Muscle of arm (tissue), 12 donors: ENCODE measurements around the gene VAMP3. TPM values are rescaled to one million over a fixed set of nuclear protein-coding genes. Genes with fewer than 3 reads are reported as not detected.
A peak's percentile ranks its signal among the peaks of the same experiment; 100 is the strongest.
"Not testable (repeated sequence)": the region's sequence is repeated elsewhere in the genome, so short reads cannot be mapped to it uniquely, and the experiment has no call there.

Source experiments
- DNase-seq: peaks from one replicate; pipeline ENCODE4 v3.0.0-alpha.2; 2013
- polyA plus RNA-seq, 12 donors: library from polyadenylated mRNA; unstranded; fragments of 120-200 nt; gene quantifications; one replicate each; pipeline ENCODE4 v1.2.1, GENCODE V29; 2013; ENCODE audit not compliant: insufficient read length in 12 of 12

The VAMP3 gene
- polyA plus RNA-seq, 12 donors: 67.9 to 93.4 (median 83.2) TPM; not detected in 1

DNA sequence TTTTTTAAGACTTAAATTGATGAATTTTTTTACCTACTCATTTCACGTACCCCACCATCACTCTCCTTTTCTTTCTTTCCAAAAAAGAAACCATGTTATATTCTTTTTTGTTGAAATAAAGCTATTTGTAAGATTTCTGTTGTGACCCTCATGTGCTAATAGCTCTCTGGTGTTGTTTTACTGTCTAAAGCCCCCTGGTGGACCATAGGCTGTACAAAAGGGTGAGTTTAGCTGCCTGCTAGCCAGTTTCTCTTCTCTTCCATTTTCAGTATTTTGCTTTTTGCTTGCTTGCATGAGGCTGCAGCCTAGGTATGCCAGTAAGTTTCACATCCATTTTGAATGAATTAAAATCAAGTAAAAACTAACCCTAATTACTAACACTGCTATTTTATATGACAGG, 15.6 kb upstream of the VAMP3 start:
- DNase-seq: no peak

DNA sequence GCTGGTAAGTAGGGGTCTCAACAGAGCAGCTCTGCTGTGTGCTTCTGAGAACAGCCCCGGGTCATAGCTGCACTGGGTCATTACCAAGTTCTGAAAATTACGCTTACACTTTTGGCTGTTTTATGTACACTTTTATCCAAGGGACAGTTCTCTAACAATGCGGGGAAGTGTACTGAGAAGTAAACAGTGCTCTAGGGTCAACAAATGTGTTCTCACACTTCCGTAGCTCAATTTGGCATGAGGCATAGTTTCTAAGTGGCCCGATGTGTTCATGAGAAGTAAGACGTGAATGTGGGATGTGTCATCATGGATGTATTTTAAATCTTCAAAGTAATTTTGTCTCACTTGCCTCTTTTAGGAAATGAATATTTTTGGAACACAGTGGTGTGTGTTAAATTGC, 10.9 kb upstream of the VAMP3 start:
- DNase-seq: no peak

GRCh38 chr1:7761103-7761502, 10.0 kb upstream of the VAMP3 start:
- no peak for DNase-seq

GRCh38 chr1:7767176-7767575, 3.9 kb upstream of the VAMP3 start:
- DNase-seq: no peak

- no peak for DNase-seq
Observed at GRCh38 chr1:7768583-7768982, 2.5 kb upstream of the VAMP3 start.

DNA sequence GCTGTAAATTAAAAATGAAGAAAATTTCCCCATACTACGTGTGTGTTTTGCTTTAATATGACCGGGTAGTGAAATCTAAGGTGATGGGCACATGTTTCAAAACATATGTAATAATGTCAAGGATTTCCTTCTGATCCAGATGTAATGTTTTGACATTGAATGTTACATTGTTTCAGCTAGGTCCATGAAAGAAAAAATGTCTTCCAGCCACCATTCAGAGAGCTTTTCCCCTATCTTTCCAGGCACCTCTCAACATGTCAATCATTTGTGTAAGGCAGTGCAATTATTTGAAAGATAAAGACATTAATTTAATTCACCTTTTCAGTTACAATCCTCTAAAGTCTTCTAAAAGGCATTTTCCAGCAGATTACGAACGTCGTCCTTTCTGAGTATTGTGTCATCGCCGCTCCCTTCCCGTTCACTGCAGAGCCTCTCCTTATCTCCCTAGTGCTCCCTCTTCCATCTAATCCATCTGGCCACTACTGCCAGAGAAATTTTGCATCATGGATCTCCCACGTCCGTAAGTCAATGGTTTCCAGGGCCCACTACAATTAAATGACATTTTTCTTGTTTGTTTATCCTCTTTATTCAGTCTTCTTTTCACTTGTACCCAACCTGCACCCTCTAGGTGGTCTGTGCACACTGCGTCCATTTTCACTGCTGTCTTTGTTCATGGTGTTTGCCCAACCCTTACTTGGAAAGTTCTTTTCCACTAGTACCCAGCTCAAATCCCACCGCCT, 1.3 kb upstream of the VAMP3 start:
- no peak for DNase-seq

DNA sequence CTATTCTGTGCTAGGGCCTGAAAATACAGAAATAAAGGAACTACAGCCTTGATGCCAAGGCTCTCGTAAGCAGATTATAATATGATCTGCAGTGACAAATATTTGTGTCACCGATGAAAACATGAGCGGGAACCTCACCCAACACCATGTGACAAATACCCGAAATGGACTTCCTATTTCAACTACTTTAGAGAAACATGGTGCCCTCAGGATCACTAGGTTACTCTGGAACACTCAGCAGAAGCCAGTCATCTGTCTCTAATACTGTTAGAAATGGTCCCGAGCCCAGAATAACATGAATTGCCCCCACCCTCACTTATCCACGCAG, 463 bp upstream of the VAMP3 start:
- DNase-seq: no peak

DNA sequence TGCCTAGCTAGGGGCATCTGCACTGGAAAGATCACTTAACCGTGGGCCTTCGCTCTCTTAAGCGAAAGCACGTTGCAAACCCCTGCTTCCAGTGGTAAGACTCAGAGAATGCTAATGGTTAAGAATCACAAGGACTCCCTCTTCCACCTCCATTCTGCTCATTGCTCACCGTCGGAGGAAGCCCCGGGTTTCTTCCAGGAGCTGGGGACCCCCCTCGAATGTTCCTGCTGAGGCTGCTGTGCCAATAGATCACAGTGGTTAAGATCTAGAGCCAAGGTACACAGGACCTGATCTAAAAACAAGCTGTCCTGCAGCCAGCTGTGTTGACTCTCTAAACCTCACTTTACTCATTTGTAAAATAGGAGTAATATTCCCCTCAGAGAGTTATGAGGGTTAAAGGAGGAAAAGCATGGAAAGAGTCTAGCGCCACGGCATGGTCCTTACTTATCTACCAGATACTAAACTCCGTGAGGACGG, 765 bp downstream of the VAMP3 start:
- DNase-seq: no peak

DNA sequence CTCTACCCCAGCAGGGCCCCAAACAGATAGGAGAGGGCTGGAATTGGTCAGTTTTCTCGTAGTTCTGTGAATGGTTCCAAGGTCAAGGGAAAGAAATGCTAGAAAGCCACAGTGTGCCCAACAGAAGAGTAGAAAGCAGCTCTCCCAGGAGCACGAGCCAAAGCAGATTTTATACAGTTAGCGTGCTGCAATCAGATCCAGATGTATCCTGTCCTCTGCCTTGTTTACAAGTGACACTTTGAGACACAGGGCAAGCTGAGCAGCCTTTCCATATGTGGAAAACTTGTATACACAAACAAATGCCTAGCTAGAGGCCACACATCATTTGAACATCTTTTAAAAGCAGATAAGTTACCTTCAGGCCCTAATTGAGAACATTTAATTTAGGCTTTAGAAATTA, 6.5 kb downstream of the VAMP3 start:
- no peak for DNase-seq

- no peak for DNase-seq
Observed at GRCh38 chr1:7778133-7778628, 7.1 kb downstream of the VAMP3 start.

- no peak for DNase-seq
Observed at GRCh38 chr1:7780976-7781375, 9.9 kb downstream of the VAMP3 start.

DNA sequence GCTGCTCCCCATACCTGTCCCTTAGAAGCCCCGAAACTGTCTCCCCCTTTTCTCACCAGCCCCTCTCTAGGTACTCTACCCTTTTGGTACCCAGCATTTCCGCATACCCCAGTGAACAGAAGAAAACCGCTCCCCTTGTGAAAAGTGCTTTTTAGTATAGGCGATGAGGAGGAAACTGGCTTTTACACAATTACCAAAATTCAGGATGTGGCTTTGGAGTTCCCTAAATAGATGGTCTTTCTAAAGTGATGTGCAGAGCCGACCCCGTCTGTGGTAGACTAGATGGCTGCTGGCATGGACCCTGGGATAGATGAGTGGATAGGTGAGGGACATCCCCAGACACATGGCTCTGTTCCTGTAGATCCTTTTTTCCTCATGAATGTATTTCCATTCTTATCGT, 10.4 kb downstream of the VAMP3 start:
- no peak for DNase-seq

GRCh38 chr1:7781923-7782495, 10.9 kb downstream of the VAMP3 start:
- DNase-seq: no peak

DNA sequence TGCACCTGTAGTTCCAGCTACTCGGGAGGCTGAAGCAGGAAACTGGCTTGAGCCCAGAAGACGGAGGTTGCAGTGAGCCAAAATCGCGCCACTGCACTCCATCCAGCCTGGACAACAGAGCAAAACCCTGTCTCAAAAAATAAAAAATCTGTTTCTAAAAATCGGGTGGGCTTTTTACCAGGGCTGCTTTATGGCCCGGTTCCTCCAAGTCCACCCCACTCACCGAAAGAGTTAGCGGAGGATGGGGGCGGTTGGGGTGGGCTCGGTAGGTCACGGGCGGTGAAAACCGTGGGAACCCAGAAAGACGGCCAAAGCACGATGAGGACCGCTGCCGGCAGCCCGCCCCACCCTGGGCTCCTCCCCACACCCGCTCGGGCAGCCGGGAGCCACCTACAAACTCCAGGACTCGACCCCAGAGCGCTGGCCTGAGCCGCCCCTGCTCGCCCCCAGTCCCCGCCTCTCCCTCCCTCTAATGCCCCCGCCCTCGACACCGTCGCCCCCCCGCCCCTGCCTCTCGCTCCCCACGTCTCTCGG, 12.1 kb downstream of the VAMP3 start:
- DNase-seq: peak; percentile 20

DNA sequence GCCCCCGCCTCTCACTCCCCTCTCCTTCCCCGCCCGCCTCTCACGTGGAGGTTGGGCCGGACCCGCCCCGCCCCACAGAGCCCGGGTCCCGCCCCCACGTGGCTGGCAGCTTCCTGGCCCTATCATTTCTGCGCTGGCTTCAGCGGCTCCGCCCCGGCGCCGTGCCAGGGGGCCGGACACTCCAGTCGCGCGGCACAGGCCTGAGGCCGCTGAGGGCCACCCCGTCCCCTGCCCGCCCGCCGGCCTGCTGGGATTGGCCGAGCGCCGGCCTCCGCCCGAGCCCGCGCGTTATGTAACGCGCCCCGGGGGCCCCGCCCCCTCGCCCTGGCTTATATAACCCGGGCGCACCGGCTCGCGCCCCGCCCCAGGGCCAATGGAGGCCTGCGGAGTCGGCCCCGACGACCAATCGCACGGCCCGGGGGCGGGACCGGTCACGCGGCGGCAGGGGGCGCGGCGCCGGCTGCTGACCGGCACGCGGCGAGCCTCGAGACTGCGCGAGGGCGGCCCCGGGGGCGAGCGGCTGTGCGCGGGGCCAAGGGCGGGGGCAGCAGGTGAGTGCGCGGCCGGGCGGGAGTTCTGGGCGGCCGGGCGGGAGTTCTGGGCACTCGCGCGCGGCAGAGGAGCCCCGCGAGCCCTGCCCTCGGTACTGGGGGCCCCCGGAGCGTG, 12.9 kb downstream of the VAMP3 start, which contains the start of gene PER3:
TSS of gene PER3 (plus strand) at position 466 of the 666 bp plus-strand sequence. CDS start 587 bp downstream, outside the sequence.
- peak; percentile 94 for DNase-seq

DNA sequence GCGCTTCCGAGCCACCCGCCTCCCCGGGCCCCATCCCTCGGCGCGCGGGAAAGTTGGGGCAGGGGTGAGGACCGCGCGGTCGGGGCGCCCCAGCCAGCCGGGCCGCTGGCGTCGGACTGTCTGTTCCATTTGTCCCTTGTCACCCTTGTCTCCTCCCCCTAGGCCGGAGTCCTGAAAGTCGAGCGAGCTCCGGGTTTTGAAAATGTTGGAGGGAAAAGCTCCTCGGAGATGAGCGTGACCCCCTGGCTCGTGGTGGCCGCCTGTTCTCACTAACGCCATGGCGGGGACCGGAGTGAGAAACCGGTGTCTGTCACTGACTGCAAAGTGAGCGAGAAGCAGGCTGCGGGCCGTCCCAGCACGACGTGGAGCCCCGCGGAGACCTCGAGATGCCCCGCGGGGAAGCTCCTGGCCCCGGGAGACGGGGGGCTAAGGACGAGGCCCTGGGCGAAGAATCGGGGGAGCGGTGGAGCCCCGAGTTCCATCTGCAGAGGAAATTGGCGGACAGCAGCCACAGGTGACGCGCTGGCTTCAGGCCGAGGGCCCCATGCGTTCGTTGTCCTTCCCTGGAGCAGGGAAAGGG, 13.5 kb downstream of the VAMP3 start:
- peak; percentile 16 for DNase-seq

GRCh38 chr1:7785108-7785507, 14.0 kb downstream of the VAMP3 start:
- no peak for DNase-seq

DNA sequence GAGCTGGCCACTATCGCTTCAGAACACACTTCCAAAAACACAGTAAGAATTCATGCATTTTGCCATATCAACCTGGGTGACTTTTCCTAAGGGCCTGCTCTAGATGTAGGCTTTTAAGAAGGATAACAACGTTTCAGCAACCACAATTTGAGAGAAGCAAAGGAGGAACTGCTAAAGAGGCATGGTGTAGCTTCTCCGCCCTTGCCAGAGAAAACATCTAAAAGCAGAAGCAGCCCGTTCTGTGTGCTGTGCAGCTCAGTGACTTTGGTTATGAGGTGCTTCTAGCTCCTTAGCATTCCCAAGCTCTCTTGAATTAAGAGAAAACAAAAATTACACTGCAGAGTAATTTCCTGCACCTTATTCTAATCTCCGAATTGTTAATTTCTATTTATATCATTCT, 15.7 kb downstream of the VAMP3 start:
- no peak for DNase-seq

GRCh38 chr1:7789828-7790227, 18.7 kb downstream of the VAMP3 start:
- no peak for DNase-seq

DNA sequence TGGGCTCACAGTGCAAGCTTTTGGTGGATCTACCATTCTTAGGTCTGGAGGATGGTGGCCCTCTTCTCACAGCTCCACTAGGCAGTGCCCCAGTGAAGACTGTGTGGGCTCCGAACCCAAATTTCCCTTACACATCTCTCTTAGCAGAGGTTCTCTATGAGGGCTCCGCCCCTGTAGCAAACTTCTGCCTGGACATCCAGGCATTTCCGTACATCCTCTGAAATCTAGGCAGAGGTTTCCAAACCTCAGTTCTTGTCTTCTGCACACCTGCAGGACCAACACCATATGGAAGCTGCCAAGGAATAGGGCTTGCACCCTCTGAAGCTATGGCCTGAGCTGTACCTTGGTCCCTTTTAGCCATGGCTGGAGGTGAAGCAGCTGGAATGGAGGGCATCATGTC, 19.9 kb downstream of the VAMP3 start:
- DNase-seq: not testable (repeated sequence)

DNA sequence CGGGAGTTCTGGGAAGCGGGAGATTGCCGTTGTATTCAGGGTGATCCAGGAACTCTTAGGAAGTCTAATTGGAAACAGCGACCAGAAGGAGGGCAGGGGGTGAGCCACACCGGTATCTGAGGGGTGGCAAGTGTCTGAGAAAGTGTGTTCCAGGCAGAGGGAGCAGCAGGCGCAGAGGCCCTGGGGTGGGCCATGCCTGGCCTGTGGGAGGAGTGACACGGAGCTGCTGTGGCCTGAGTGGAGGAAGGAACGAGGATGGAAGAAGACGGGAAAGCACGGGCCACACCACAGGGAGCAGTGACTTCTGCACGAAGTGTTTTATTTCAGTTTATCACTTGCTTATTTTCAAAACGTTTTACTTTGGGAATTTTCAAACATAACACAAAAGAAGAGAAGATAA, 24.3 kb downstream of the VAMP3 start:
- no peak for DNase-seq

DNA sequence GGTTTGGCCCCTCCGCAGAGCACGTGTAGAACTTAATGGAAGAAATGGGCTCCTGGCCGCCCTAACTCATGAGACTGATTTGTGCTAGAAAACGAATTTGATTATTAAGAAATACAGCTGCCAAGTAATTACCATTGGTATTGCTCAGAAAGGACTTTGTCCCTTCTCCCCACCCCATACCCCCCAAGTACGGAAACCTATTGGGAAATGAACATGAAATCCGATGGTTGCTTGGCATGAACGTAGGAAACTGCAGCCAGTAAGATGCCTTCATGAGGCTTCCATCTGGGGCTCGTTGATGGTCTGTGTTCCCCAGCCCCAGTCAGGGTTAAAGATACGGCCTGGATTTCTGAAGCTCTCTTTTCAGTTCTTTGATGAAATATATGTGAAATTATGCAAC, 34.4 kb downstream of the VAMP3 start:
- no peak for DNase-seq
